C4-2B (cell line): ENCODE measurements around the gene COG8.
A peak's percentile ranks its signal among the peaks of the same experiment; 100 is the strongest.
"Not testable (repeated sequence)": the region's sequence is repeated elsewhere in the genome, so short reads cannot be mapped to it uniquely, and the experiment has no call there.

ENCODE experiments used
- H3K27ac ChIP-seq: fragments of 450-650 bp; 2 replicates; pipeline ENCODE4 v1.5.1; 2017
- CTCF ChIP-seq: fragments of 450-650 bp; conservative IDR thresholded peaks from 2 replicates; pipeline ENCODE4 v1.5.1; 2017; ENCODE audit warnings: mild to moderate bottlenecking
- ZFX ChIP-seq: fragments of 450-650 bp; IDR thresholded peaks from 2 replicates; pipeline ENCODE4 v1.6.1; 2017

Gene COG8

GRCh38 chr16:69364088-69364487, 24.7 kb upstream of the COG8 start:
- no peak for TF ChIP-seq CTCF
- no peak overlapping the region for H3K27ac ChIP-seq

GRCh38 chr16:69363281-69363717, 23.9 kb upstream of the COG8 start:
- no peak for TF ChIP-seq ZFX
- no peak for TF ChIP-seq CTCF
- no peak overlapping the region for H3K27ac ChIP-seq

GRCh38 chr16:69360070-69360469, 20.7 kb upstream of the COG8 start:
- not testable (repeated sequence) for H3K27ac ChIP-seq

GRCh38 chr16:69351309-69352027, 12.1 kb upstream of the COG8 start, which contains the start of gene TMED6:
TMED6 (minus strand) TSS chr16:69351786; CDS start chr16:69351753, 33 bp downstream.
- H3K27ac ChIP-seq, result peak within 1 kb of the TSS; percentile 53
- TF ChIP-seq ZFX (no peak), CTCF (no peak)

DNA sequence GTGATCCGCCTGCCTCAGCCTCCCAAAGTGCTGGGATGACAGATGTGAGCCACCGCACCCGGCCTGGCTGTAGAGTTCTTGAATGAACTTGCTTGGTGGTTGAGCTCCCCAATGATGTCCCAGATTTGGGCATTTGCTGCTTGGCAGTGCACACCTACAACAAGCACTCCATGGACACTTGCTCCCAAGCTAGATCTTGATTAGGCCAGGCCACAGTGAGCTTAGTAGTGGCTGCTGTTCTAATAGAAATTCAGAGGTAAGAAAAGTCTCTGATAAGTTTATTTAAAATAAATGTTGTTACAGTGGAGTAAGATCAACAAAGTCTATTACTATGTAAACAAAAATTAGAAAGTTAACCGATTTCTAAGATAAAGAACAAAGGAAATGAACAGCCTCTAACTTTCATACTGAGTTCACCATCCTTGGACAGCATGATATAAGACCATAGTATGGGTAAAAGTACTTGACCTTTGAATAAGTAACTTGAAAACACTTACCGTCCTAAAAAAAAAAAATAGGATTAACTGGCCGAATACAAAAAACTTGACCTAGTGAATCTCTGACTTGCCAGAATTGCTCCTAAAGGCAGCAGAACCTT, 11.3 kb upstream of the COG8 start:
- peak overlapping the region; percentile 53 for H3K27ac ChIP-seq
- TF ChIP-seq ZFX, result no peak
- no peak for TF ChIP-seq CTCF

GRCh38 chr16:69349536-69349935, 10.2 kb upstream of the COG8 start:
- no peak for TF ChIP-seq ZFX
- TF ChIP-seq CTCF, result no peak
- peak overlapping the region; percentile 53; the same call in 1 of the 2 replicates for H3K27ac ChIP-seq

DNA sequence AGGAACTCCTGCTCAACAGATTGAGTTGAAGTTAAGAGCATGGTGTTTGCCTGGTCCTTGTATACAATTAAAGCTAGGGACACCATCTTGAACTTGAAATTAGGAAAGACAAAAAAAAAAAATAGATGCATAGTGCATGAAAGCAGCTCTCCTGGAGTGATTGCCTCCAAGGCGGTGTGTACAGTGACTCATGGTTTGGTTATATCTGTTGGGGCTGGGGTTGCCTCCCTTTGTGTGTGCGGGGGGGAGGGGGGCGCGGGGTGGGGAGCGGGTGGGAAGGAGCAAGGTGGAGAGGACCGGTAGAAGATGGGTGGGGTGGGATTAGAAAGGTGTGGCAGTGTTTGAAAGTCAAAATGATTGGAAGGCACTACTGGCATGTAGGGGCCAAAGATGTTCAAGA, 8.9 kb upstream of the COG8 start:
- H3K27ac ChIP-seq, result no peak overlapping the region
- no peak for TF ChIP-seq CTCF
- TF ChIP-seq ZFX, result no peak

GRCh38 chr16:69346683-69347082, 7.3 kb upstream of the COG8 start:
- TF ChIP-seq CTCF, result no peak
- no peak for TF ChIP-seq ZFX
- H3K27ac ChIP-seq, result no peak overlapping the region
